ENCODE results near the gene FNDC3B. TPM values are rescaled to one million over a fixed set of nuclear protein-coding genes. Genes with fewer than 3 reads are reported as not detected.

FNDC3B gene
- total and polyA plus RNA-seq, 2 of the 8 experiments (the other 6 are each of a cell fraction or from before 2014, with no cell fraction given), result 14.1 to 44.4 TPM

DNA sequence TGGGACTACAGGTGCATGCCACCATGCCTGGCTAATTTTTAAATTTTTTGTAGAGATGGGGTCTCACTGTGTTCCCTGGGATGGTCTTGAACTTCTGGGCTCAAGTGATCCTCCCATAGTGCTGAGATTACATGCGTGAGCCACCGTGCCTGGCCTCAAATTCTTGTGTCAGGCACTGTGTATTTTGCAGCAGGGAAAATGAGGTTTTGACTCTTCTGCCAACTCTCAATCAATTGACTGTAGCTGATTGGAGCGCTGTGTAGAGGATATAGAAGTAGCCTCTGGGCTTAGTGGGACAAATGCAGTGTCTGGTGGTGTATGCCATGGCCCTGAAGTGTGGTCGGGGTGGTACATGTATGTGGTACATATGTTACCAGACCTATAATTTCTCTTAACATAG, 152.3 kb downstream of the FNDC3B start:
- 100% methylated on average over 4 of the region's 4 CpGs; no CpG with 5 or more reads in 1 of the 2 experiments for WGBS, 2 experiments (ENCODE audit: extremely low coverage in 1 of 2, insufficient coverage in 1 of 2, insufficient read length in 1 of 2, insufficient replicate concordance in 2 of 2, low coverage in 1 of 2, low lambda C conversion rate in 2 of 2, missing lambda C conversion rate in 1 of 2)
- Histone ChIP-seq H3K79me2 (ENCODE audit: control insufficient read depth in 1 of 2, insufficient read depth in 2 of 2, low read length in 2 of 2) (peaks cover 3 to 53% of the 10 kb centered on the region in 2 experiments; a peak in 3 of 4 replicates), H3K23ac (ENCODE audit: insufficient read length) (no peak overlapping the region)
- no peak for TF ChIP-seq SP1 (IDR thresholded peaks at IDR 0.05; ENCODE audit: low read depth, low read length)

More for the DNA sequence above, 152.3 kb downstream of the FNDC3B start:
- H3K79me1 ChIP-seq (ENCODE audit: low read depth, low read length), result 0 out of 2 replicates have a peak, but pooled peaks cover 2% of the 10 kb centered on the region
- DNase-seq (ENCODE audit: low read depth in 1 of 2, low spot score in 2 of 2) (no peak), FAIRE-seq (no peak)
- H2BK120ac ChIP-seq (replicated peaks; ENCODE audit: low read depth, low read length), result no peak overlapping the region
- no peak overlapping the region for H3K18ac ChIP-seq (ENCODE audit: extremely low read depth, low read length)
- H2BK5ac ChIP-seq (ENCODE audit: low read depth, low read length), result no peak overlapping the region
- H2AK5ac ChIP-seq (ENCODE audit: low read depth, low read length), result no peak overlapping the region
- H3K27ac ChIP-seq (ENCODE audit: low read depth, low read length), result no peak overlapping the region
- H3K4me2 ChIP-seq (ENCODE audit: insufficient read depth in 1 of 2, low read depth in 2 of 2, low read length in 2 of 2), result no peak overlapping the region
- no peaks in the 10 kb centered on the region for H3K36me3 ChIP-seq (ENCODE audit: control insufficient read depth in 2 of 4, insufficient read depth in 4 of 4, low read length in 3 of 4)
- no peak overlapping the region for H2AFZ ChIP-seq (ENCODE audit: low read length)
- no peak overlapping the region for H2BK12ac ChIP-seq (ENCODE audit: low read depth, low read length)
- H3K9me3 ChIP-seq (ENCODE audit: insufficient read depth in 2 of 2, low read depth in 1 of 2, low read length in 1 of 2), result no peaks in the 10 kb centered on the region
- H3K4me1 ChIP-seq (replicated peaks in 1 of 4; ENCODE audit: control insufficient read depth in 3 of 4, insufficient read depth in 4 of 4, low read length in 3 of 4), result peaks cover 0 to 5% (median 0%) of the 10 kb centered on the region in 4 experiments; a peak in 2 of 7 replicates
- CTCF ChIA-PET (ENCODE audit: partially characterized antibody), result no interaction called here
- no peak overlapping the region for H3K4ac ChIP-seq (replicated peaks; ENCODE audit: insufficient read length, low read depth, low read length)
- no peak overlapping the region for H3K56ac ChIP-seq (replicated peaks; ENCODE audit: insufficient read length, low read depth, low read length)
- peaks cover 0 to 2% of the 10 kb centered on the region in 2 experiments for H4K20me1 ChIP-seq (replicated peaks in 1 of 2; ENCODE audit: control insufficient read depth in 1 of 2, insufficient read depth in 2 of 2, low read length in 2 of 2)
- no peak overlapping the region for H2BK20ac ChIP-seq (ENCODE audit: low read length)
- H3K23me2 ChIP-seq (ENCODE audit: low read depth, low read length), result no peaks in the 10 kb centered on the region
- H4K91ac ChIP-seq (replicated peaks; ENCODE audit: insufficient read length, low read length), result no peak overlapping the region
- no peak overlapping the region for H3K9ac ChIP-seq (replicated peaks in 1 of 4; ENCODE audit: extremely low read depth in 1 of 4, low read depth in 3 of 4, low read length in 3 of 4)
- H3K14ac ChIP-seq (ENCODE audit: insufficient read length), result no peak overlapping the region
- H3K4me3 ChIP-seq (ENCODE audit: extremely low read depth in 1 of 4, insufficient read depth in 2 of 4, low read depth in 3 of 4, low read length in 4 of 4), result no peak overlapping the region
- no peak overlapping the region for H4K5ac ChIP-seq (ENCODE audit: insufficient read length, low read depth, low read length)
- H4K8ac ChIP-seq (ENCODE audit: extremely low read depth, insufficient read depth, low read length), result no peak overlapping the region
- POLR2A ChIA-PET (ENCODE audit: partially characterized antibody), result no interaction called here
- H3K27me3 ChIP-seq (replicated peaks in 1 of 4; ENCODE audit: control insufficient read depth in 3 of 4, extremely low read depth in 1 of 4, insufficient read depth in 3 of 4, low read length in 3 of 4), result no peaks in the 10 kb centered on the region
- no peak overlapping the region for H2BK15ac ChIP-seq (ENCODE audit: low read length)
